ENCODE measurements around the gene STPG2.

The STPG2 gene

DNA sequence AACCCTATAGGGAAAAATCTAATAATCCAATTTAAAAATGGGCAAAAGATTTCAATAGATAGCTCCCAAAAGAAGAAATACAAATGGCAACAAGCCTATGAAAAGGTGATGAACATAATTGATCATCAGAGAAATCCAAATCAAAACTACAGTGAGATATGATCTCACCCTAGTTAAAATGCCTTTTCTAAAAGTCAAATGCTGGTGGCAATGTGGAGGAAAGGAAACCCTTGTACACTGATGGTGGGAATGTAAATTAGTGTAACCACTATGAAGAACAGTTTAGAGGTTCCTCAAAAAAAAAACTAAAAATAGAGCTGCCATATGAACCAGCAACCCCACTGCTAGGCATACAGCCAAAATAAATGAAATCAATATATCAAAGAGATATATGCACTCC is 44.5 kb downstream of the STPG2 start:
- Histone ChIP-seq H3K27ac (ENCODE audit: low read length) (no peak overlapping the region), H3K4me3 (ENCODE audit: low read length) (no peak overlapping the region), H2AFZ (ENCODE audit: low read depth, low read length) (no peak overlapping the region), H3K9me3 (ENCODE audit: insufficient read depth, low read length) (no peaks in the 10 kb centered on the region), H4K20me1 (ENCODE audit: insufficient read depth, low read length) (no peaks in the 10 kb centered on the region), H3K9ac (ENCODE audit: low read length) (no peak overlapping the region), H3K4me1 (ENCODE audit: low read length) (peaks cover 16% of the 10 kb centered on the region), H3K4me2 (ENCODE audit: low read length) (peak overlapping the region; percentile 28; the same call in 1 of the 2 replicates), H3K79me2 (ENCODE audit: low read length) (no peaks in the 10 kb centered on the region), H3K36me3 (replicated peaks; ENCODE audit: low read depth, low read length) (no peaks in the 10 kb centered on the region), H3K27me3 (ENCODE audit: low read depth, low read length) (no peaks in the 10 kb centered on the region)
- TF ChIP-seq, protein P1, sequence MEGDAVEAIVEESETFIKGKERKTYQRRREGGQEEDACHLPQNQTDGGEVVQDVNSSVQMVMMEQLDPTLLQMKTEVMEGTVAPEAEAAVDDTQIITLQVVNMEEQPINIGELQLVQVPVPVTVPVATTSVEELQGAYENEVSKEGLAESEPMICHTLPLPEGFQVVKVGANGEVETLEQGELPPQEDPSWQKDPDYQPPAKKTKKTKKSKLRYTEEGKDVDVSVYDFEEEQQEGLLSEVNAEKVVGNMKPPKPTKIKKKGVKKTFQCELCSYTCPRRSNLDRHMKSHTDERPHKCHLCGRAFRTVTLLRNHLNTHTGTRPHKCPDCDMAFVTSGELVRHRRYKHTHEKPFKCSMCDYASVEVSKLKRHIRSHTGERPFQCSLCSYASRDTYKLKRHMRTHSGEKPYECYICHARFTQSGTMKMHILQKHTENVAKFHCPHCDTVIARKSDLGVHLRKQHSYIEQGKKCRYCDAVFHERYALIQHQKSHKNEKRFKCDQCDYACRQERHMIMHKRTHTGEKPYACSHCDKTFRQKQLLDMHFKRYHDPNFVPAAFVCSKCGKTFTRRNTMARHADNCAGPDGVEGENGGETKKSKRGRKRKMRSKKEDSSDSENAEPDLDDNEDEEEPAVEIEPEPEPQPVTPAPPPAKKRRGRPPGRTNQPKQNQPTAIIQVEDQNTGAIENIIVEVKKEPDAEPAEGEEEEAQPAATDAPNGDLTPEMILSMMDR (IDR thresholded peaks at IDR 0.05; ENCODE audit: low read depth, low read length) = no peak
- no peak for TF ChIP-seq EZH2phosphoT487 (IDR thresholded peaks at IDR 0.05; ENCODE audit: low read depth)

DNA sequence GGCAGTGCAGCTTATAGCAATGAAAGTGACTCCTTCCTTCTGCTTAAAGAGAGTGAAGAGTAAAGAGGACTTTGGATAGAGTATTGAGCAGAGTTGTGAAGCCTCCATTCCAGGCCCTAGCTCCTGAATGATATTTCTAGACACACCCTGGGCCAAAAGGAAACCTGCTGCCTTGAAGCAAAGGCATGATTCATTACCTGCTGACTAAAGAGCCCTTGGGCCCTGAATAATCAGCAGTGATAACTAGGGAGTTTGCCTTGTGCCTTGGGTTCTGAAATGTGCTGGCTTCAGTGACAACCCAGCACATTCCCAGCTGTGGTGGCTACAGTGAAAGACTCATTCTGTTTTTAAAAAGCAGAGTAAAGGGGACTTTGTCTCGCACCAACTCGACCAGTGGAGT is 49.2 kb downstream of the STPG2 start:
- H3K9ac ChIP-seq (ENCODE audit: low read length) = no peak overlapping the region
- H3K4me2 ChIP-seq (ENCODE audit: low read length) = no peak overlapping the region
- H4K20me1 ChIP-seq (ENCODE audit: insufficient read depth, low read length) = no peaks in the 10 kb centered on the region
- no peak overlapping the region for H3K4me3 ChIP-seq (ENCODE audit: low read length)
- H3K79me2 ChIP-seq (ENCODE audit: low read length) = no peaks in the 10 kb centered on the region
- no peak overlapping the region for H2AFZ ChIP-seq (ENCODE audit: low read depth, low read length)
- H3K27ac ChIP-seq (ENCODE audit: low read length) = no peak overlapping the region
- peaks cover 15% of the 10 kb centered on the region for H3K4me1 ChIP-seq (ENCODE audit: low read length)
- H3K27me3 ChIP-seq (ENCODE audit: low read depth, low read length) = no peaks in the 10 kb centered on the region
- H3K36me3 ChIP-seq (replicated peaks; ENCODE audit: low read depth, low read length) = no peaks in the 10 kb centered on the region
- no peak for TF ChIP-seq EZH2phosphoT487 (IDR thresholded peaks at IDR 0.05; ENCODE audit: low read depth)
- TF ChIP-seq, protein P1 (IDR thresholded peaks at IDR 0.05; ENCODE audit: low read depth, low read length) = no peak
- H3K9me3 ChIP-seq (ENCODE audit: insufficient read depth, low read length) = no peaks in the 10 kb centered on the region

DNA sequence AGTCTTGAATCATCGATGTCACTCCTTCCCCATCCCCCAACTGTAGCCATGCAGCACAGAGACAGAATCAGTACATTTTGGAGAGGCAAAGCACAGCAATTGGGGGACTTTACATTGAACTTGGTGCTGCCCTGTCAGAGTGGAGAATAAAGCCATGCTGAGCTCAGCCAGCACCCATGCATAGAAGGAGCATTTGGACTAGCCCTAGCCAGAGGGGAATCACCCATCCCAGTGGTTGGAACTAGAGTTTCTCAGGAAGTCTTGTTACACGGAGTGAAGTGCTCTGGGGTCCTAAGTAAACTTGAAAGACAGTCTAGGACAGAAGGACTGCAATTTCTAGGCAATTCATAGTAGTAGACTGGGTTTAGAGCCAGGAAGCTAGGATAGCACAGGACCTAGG is 49.6 kb downstream of the STPG2 start:
- Histone ChIP-seq H2AFZ (ENCODE audit: low read depth, low read length) (no peak overlapping the region), H3K36me3 (replicated peaks; ENCODE audit: low read depth, low read length) (no peaks in the 10 kb centered on the region), H3K9ac (ENCODE audit: low read length) (no peak overlapping the region), H3K27me3 (ENCODE audit: low read depth, low read length) (no peaks in the 10 kb centered on the region), H3K79me2 (ENCODE audit: low read length) (no peaks in the 10 kb centered on the region), H4K20me1 (ENCODE audit: insufficient read depth, low read length) (no peaks in the 10 kb centered on the region), H3K4me2 (ENCODE audit: low read length) (no peak overlapping the region), H3K4me3 (ENCODE audit: low read length) (no peak overlapping the region), H3K4me1 (ENCODE audit: low read length) (peaks cover 10% of the 10 kb centered on the region), H3K9me3 (ENCODE audit: insufficient read depth, low read length) (no peaks in the 10 kb centered on the region), H3K27ac (ENCODE audit: low read length) (no peak overlapping the region)
- TF ChIP-seq, protein P1 (IDR thresholded peaks at IDR 0.05; ENCODE audit: low read depth, low read length) = no peak
- no peak for TF ChIP-seq EZH2phosphoT487 (IDR thresholded peaks at IDR 0.05; ENCODE audit: low read depth)

DNA sequence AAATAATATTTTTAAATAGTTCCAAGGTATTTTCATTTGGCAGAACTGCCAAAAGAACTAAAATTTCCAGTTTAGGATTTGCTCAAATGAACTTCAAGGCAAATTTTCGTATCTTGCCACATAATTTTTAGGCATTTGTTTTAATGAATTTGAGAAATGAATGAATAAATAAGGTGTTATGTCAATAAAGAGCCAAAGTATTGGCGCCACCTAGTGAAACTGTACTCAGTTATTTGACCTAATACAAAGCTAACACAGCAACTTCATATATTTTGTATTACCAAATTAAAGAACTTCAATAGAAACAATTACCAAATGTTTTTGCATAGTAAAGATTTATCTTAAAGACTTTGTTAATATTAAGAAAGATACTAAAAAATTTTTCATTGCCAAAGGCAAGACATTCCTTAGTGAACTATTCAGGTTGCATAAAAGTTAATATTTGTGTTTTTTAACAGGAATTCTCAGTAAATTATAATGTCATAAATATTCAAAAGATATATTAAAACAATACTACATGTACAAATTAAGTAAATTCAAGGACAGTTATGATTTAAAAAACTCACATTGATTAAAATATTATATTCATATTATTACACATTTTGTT is 50.3 kb downstream of the STPG2 start:
- Histone ChIP-seq H3K4me1 (ENCODE audit: low read length) (peaks cover 3% of the 10 kb centered on the region), H3K9ac (ENCODE audit: low read length) (no peak overlapping the region), H3K79me2 (ENCODE audit: low read length) (no peaks in the 10 kb centered on the region), H3K27me3 (ENCODE audit: low read depth, low read length) (no peaks in the 10 kb centered on the region), H4K20me1 (ENCODE audit: insufficient read depth, low read length) (no peaks in the 10 kb centered on the region), H3K4me3 (ENCODE audit: low read length) (no peak overlapping the region), H3K4me2 (ENCODE audit: low read length) (no peak overlapping the region), H3K27ac (ENCODE audit: low read length) (no peak overlapping the region), H3K9me3 (ENCODE audit: insufficient read depth, low read length) (no peaks in the 10 kb centered on the region), H2AFZ (ENCODE audit: low read depth, low read length) (no peak overlapping the region), H3K36me3 (replicated peaks; ENCODE audit: low read depth, low read length) (no peaks in the 10 kb centered on the region)
- TF ChIP-seq, protein P1 (IDR thresholded peaks at IDR 0.05; ENCODE audit: low read depth, low read length) = peak; percentile 81
- TF ChIP-seq EZH2phosphoT487 (IDR thresholded peaks at IDR 0.05; ENCODE audit: low read depth) = no peak

All from OCI-LY3 (cell line).